Activated CD4-positive, alpha-beta T cell treated with anti-CD3 and anti-CD28 coated beads, Interleukin-2, amount 50 U/mL, for 1 hour (primary cell): ENCODE data around the gene GUCA2B.

Experiments used
- DNase-seq: peaks from one replicate; pipeline ENCODE4 v3.0.0-alpha.2; 2020

GUCA2B gene

DNA sequence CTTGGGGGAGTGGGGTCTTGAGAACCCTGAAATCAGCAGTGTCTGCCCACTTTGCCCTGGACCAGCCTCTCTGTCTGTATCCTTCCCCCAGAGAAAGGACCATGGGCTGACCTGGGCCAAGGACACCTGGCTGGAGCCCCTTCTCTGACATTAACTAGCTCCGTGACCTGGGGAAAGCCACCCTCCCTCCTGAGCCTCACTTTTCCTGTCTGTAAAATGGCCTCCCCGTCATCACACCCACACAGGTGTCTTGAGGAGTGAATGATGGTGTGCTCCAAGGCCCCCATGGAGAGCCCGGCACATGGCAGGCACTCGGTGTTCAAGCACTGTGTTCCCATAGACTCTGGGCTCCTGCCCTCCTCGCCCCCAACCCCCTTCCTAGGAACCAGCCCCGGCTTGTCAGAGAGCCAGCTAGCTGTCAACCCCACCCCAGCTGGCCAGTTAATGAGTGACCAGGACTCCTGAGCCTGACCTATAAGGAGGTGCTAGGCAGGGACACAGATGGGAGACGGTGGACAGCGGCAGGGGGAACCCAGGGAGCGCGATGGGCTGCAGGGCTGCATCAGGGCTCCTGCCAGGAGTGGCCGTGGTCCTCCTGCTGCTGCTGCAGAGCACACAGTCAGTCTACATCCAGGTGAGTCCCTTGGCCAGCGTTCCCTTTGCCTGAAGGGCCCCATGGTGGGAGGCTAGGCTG lies at the start of gene GUCA2B:
Gene GUCA2B, plus strand, starts transcription at position 504 of the 694 bp plus-strand sequence. Its CDS starts 41 bp downstream, at position 545.
- DNase-seq = no peak

DNA sequence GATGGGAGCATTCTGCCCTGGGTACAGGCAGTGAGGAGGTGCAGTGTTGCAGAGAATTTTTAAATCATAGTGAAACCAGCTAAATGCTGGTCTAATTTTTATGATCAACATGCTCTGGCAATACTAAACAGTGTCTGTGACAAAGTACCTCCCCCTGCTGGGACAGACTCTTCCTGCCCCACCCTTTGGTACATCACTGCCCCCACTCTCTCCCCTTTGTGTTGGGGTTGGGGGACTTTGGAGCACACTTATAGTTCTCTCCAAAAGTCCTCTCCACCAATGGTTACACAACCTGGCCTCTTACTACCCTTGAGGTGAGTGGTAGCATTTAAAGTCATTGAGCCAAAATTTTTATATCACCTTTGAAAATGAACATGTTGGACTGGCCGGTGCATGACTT lies 48.2 kb upstream of the GUCA2B start:
- no peak for DNase-seq

DNA sequence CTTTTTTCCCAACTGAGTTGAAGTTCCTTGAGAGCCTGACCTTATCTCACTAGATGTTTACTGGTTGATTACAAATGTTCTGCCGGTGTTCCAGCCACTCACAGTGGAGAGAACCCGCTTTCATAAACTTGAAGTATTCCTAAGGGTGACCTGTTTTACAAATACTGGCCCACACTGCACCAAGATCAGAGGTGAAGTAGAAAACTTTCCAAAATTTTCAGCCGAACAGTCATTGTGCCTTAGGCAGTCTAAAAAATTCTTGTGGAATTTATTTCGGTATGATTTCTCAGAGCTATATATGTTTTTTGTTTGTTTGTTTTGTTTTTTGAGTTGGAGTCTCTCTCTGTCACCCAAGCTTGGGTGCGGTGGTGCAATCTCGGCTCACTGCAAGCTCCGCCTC lies 44.9 kb upstream of the GUCA2B start:
- no peak for DNase-seq

DNA sequence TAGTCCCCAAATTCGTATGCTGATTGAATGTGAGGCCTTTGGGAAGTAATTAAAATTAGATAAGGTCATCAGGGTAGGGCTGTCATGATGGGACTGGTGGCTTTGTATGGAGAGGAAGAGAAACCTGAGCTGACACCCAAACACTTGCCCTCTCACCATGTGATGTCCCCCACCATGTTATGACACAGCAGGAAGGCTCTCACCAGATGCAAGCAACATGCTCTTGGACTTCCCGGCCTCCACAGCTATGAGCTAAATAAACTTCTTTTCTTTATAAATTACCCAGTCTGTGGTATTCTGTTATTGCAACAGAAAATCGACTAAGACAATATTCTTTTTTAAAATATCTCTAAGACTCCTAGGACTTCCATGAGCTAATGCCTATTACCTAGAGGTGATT lies 43.6 kb upstream of the GUCA2B start:
- DNase-seq = no peak

DNA sequence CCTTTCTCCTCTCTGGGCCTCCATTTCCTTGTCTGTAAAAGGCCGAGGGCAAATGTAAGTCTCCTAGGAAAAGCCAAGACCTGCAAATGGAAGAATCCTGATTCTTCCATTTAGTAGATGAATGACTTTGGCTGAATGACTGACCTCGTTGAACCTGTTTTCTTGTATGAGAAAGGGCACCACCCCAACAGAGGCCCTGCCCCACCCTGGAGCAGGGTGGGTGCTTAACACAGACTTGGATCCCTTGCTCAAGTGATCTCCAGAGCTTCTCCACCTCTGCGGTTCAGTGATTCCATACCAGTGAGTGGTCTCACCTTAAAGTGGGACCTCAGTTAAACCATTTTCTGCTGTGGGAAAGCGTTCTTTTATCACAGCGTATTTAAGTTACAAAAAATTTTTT lies 39.0 kb upstream of the GUCA2B start:
- DNase-seq = no peak

DNA sequence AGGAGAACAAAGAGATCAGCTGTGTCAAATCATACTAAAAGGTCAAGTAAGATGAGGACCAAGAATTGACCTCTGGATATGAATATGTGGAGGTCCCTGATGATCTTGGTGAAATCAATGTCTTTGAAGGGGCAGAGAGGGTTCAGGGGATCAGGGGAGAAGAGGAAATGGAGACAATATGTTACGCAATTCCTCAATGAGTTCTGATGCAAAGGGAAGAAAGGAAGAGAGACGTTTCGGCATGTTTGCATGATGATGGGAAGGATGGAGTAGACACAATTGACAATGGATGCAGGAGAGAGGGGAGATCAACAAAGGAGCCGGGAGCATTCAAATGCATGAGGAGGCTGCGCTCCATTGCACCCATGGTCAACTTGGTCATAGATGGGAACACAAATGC lies 36.0 kb upstream of the GUCA2B start:
- DNase-seq = no peak

DNA sequence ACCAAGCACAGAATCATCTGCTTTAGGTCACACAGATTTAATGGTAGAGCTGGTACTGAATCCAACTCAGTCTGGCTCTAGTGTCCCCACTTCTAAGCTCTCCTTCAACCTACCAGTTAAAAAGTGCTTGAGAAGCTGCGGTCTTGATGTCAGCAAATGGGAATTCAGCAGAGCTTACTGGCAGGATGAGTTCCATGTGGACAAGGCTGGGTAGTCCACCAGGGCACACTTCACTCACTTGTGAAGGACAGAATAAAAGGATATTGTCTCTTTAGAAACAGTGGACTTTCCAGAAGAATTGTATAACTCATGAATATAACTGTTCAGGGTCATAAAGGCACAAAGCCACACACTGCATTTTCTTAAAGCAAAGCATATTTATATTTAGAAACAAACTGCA lies 35.1 kb upstream of the GUCA2B start:
- no peak for DNase-seq

DNA sequence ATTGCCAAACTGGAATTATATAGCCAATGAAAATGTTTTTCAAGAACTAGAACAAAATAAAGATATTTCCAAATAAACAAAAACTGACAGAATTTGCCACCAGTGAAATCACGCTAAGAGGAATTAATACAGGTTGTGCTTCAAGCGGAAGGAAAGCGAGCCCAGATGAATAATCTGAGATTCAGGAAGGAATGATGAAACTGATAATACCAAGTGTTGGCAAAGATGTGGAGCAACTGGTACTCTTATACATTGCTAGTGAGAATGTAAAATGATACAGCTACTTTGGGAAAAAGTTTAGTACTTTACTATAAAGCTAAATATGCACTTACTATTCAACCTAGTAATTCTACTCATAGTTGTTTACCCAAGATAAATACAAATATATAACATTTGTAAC lies 30.8 kb upstream of the GUCA2B start:
- no peak for DNase-seq

DNA sequence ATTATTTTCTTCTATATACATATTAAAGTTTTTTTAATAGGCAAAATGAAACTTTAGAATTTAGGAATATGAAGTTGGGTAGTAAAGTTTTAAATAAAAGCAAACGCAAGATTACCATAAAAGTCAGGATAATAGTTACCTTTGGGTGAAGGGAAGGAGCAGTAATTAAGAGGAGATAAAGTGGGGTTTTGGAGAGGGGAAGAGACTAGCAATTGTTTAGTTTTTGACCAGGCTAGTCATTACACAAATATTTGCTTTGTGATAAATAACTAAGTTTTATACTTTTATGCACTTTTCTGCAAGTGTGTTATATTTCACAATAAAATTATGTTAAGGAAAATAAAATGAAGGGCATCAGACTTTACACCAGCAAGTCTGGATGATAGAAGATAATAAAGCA lies 27.7 kb upstream of the GUCA2B start:
- no peak for DNase-seq

DNA sequence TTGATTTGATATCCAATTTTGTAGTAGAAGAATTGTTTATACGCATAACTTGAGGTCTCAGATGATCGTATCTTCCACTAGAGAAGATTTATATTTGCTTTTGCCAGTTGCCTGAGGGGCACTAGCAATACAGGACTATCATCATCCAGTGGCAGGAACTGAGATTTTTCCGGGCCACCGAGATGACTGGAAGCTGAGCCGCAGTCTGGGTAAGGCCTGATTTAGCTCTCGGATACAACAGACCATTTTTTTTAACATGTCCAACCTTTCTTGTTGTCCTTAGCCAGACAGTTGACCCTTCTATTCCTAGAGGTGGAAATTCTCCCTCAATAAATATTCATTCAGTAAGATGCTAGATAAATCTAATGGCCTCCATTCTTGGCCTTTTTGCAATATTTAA lies 25.4 kb upstream of the GUCA2B start:
- no peak for DNase-seq

DNA sequence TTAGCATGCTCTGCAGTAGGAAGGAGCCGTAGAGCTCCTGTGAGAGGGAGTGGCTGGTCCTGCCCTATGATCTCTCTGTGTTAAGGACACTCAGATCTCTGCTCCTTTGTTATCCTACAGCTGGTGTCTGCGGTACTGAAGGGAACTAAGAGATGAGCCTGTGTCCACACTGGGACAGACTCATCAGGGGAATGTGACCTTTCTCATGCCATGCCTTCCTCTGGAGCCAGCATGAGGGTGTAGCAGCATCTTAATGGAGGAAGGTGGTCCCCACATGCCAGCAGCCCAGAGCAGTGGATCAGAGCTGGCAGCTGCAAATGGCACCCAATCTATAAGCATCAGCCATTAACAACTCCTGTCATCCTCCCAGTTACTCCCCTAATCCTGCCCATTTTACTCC lies 24.7 kb upstream of the GUCA2B start:
- DNase-seq = no peak

DNA sequence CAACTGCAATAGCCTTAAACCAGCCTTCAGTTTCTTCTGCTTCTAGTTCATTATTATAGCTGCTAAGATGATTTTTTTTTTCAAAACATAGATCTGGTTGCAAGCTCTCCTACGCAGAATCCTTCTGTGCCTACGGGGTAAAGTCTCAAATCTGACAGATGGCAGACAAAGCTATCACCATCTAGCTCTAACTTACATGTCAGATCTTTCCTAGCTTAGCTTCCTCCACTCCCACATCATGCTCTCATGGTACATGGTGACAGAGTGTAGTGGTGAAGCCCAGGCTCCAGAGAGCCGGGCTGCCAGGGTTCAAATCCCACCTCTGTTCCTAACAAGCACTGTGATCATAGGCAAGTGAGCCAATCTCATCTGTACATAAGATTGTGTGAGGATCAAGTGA lies 24.2 kb upstream of the GUCA2B start:
- no peak for DNase-seq

DNA sequence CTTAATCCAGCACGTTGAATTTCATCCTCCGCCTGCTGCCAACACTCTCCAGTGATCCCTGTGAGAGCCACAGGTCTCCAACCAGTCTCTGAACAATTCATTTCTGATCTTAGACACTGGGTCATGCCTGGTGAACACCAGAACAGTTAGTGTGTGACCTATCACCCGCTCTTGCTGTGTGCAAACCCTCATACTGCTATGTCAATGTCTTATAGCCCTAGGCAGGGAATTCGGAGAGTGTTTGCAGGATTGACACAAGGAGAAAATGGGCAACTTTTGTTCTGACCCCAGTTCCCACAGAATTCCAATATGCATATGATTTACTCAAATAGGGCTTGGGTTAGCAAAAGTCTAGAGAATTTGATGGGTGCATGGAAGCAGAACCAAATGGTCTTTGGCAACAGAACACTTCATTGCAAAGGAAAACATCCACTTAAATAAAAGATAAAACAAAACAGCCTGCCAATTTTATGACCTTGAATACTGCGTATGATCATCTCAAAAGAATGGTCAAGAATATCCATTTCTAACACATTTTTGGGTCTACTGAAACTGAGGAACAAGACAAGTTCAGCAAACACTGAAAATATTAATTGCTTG lies 23.0 kb upstream of the GUCA2B start:
- DNase-seq = no peak

DNA sequence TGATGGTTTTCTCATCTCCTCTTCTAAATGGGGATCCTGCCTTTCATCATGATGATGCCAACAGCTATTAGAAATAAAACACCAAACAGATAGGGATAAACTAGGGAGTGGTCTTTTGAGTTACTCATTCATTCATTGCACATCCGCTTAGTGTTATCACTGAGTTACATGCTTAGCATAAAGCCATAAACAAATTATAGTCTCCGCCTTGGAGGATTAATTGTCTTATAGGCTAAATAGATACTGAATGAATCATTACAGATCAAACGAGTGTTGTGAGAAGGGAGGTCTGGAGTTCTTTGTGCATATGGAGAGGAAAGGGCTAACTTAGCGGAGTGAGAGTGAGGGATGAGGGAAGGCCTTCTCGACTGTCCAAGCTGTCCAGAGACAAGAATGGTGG lies 19.8 kb upstream of the GUCA2B start:
- no peak for DNase-seq

DNA sequence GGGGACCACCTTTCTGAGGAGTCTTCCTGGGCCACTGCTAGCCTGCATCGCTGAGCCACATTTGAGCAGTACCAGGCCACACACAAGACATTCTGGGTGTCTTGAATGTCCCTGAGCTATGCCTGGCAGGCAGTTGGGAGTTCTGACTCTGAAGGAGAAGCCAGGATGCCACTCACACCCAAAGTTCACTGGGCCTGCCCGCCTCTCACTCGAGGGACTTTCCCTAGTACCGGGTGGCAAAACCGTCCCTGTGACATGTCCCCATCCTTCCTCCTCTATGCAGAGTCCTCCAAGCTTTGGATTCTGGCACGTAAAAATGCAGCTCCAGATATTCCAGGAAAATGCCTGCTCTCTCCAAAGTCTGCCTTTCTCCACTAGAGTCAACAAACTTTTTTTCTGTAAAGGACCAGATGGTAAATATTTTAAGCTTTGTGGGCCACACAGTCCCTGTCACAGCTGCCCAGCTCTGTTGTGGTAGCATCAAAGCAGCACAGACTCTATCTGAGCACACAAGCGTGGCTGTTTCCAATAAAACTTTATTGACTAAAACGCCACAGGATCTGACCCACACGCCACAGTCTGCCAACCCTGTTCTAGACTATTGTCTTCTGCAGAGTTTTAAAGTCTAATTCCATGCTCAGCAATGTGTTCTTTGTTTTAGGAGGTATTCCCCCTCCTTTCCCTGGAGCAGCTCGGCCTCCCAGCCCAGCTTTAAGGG lies 19.2 kb upstream of the GUCA2B start:
- no peak for DNase-seq

DNA sequence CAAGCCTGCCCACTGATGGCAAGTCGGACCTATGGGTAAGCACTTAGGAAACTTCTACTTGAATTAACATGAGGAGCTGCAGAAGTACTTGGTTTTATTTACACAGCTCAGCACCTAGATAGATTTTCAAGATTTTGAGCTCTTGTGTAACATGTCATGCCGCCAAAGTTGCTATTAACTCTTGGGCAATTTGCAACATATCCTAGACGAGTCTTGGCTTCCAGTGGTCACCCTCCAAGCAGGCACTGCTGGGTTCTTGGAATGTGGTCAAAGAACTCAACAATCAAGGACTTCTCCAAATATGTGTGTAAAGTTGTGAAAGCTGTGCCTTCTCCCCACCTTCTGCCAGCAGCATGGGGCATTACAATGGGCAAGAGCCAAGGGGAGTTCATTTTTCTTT lies 17.8 kb upstream of the GUCA2B start:
- no peak for DNase-seq

DNA sequence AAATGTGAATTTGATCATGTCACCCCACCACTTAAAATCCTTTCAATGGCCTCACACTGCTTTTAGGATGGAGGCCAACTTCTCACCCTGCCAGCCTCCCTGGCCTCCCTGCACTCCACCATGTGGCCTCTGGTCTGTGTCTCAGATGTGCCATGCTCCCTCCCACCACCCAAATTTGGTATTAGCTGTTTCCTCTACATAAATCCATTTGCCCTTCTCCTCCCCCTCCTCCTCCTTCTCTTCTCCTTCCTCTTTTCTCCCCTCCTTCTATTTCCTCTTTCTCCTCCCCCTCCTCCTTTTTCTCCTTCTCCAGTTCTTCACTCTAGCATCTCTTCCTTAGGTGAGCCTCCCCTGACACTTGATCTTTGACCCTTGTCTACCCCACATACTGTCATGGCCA lies 16.7 kb upstream of the GUCA2B start:
- DNase-seq = no peak

DNA sequence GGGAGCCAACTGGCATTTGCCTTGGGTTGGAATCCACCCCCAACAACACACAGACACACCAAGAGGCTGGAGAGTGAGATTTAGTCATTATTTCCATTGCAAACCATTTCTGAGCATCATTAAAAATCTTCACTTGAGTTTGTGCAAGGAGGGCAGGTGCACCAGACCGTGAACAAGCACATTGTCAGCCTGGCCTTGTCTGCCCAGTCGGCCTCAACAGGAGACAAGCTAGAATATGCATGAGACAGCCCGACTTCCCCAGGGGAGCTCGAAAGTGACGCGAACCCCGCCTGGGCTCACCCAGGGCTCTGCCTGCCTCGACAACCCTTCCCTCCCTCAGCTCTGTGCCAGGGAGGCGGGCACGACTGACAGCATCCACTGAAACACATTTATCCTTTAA lies 15.4 kb upstream of the GUCA2B start:
- DNase-seq = no peak

DNA sequence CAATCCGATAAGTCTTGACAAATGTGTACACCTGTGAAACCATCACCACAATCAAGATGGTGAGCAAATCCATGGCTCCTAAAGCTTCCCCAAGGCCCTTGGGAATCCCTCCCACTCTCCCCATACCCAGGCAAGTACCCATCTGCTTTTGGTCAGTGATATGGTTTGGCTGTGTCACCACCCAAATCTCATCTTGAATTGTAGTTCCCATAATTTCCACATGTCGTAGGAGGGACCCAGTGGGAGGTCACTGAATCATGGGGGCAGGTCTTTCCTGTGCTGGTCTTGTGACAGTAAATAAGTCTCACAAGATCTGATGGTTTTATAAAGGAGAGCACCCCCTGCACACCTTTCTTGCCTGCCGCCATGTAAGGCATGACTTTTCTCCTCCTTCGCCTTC lies 14.6 kb upstream of the GUCA2B start:
- DNase-seq = no peak

DNA sequence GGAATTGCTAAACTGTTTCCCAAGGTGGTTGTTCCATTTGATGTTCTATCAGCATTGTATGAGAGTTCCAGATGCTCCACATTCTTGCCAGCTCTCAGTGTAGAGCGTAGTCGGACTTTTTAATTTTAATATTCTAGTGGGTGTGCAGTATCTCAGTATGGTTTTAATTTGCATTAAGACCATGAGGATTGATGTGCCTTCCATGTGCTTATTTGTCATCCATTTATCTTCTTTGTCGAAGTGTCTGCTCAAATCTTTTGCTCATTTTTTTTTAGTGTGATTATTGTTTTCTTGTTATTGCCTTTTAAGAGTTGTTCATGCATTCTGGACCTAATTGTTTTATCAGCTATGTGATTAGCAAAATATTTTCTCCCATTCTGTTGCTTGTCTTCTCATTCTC lies 13.8 kb upstream of the GUCA2B start:
- DNase-seq = no peak

DNA sequence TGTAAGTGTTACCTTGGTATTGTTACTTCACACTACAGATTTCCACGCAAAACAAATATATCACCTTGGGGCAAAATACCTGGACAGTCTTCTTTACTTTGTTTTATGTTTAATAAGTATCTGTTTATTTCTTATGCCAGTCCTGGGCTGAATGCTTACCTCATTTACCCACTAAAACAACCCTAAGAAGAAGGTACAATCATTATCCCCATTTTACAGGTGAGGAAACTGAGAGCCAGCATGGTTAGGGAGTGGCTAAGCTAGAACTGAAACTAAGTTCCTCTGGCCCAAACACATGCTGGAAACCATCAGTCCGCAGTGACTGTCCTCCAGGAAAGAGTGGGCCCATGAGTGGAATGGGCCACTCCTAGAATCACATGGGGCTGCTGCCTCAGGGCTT lies 13.0 kb upstream of the GUCA2B start:
- DNase-seq = no peak

DNA sequence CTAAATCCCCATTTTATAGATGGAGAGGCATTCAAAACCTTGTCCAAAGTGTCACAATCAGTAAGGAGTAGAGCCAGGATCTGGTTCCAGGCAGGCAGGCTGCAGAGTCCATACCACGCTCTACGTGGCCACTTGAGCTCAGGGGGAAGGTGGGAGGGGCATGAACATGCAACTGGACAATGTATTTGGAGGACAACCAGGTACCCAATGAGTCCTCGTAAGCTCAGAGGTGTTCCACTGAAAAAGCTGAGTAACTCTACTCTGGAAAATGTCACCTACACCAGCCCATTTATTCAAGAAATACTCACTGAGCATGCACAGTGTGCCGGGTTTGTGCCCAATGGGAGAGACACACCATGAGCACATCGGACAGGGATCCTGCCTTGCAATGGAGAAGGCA lies 11.2 kb upstream of the GUCA2B start:
- DNase-seq = no peak

DNA sequence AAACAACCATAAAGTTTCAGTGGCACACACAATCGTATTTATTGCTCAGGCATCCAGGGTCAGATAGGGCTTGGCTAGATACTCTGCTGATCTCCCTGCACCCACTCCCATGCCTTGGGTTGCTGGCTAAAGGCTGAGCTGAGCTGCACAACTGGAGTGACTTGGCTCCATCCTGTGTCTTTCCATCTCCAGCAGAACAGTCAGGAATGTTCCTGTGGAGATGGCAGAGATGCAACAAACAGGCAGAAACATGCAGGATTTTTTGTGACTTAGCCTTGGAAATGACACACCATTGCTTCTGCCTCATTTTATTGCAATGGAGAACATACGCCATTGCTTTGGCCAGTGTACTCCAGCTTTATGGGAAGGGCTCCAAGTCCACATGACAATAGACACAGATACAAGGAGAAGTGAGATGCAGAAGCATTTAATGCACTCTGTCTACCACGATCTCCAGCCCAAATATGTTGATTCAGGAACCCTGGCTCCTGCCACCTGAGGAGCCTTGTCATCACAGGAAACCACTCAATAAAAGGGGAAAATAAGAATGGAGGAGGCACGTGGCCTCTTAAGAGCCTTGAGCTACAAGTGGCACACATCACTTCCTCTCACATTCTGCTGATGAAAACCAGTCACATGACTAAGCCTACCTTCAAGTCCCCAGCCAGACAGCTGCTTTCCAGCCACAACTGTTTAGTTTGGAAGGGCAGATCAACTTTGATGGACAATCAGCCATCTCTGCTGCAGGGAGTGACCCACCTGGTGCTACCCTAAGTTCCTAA lies 10.1 kb upstream of the GUCA2B start:
- no peak for DNase-seq
